Measurements from ENCODE around the gene MAGEA4. TPM values are rescaled to one million over a fixed set of nuclear protein-coding genes. Genes with fewer than 3 reads are reported as not detected.

The MAGEA4 gene
- total and polyA plus RNA-seq, 2 of the 4 experiments (the other 2 are of a cell fraction) = not detected

- ATAC-seq (ENCODE audit: low read depth) (no peak), DNase-seq (no peak)
- no peak overlapping the region for H2BK5ac ChIP-seq (ENCODE audit: low read depth, low read length, poor library complexity, severe bottlenecking)
- no peak for TF ChIP-seq CEBPB (IDR thresholded peaks at IDR 0.05; ENCODE audit: low read depth, low read length)
- no peak for TF ChIP-seq RAD21 (IDR thresholded peaks at IDR 0.05; ENCODE audit: low read length)
- no peak for TF ChIP-seq RCOR1 (IDR thresholded peaks at IDR 0.05; ENCODE audit: insufficient replicate concordance, low read length)
- TF ChIP-seq RFX5 (IDR thresholded peaks at IDR 0.05; ENCODE audit: low read depth, low read length) = no peak
- no peak for TF ChIP-seq FOS (IDR thresholded peaks at IDR 0.05; ENCODE audit: low read depth, low read length)
- no peak for TF ChIP-seq CTCF (conservative IDR thresholded peaks at IDR 0.05; ENCODE audit: low read depth, low read length)
- TF ChIP-seq MXI1 (IDR thresholded peaks at IDR 0.05; ENCODE audit: borderline replicate concordance, low read depth, low read length) = no peak
- no peak overlapping the region for H3K27ac ChIP-seq (ENCODE audit: insufficient read depth, low read length)
- H4K5ac ChIP-seq (ENCODE audit: low read depth, low read length) = no peak overlapping the region
- H3K23ac ChIP-seq (ENCODE audit: low read depth, low read length) = no peak overlapping the region
- H3K27me3 ChIP-seq (ENCODE audit: control insufficient read depth, insufficient read depth, low read length) = no peaks in the 10 kb centered on the region
- intact Hi-C loops (cut with micrococcal nuclease) = no loop called here
- 76% methylated on average over 3 of the region's 4 CpGs; no CpG with 5 or more reads in 1 of the 2 experiments for WGBS, 2 experiments (ENCODE audit: extremely low coverage in 2 of 2, insufficient read length in 1 of 2)
- H3K36me3 ChIP-seq (ENCODE audit: control insufficient read depth, insufficient read depth, low read length) = no peaks in the 10 kb centered on the region
- no peak overlapping the region for H2BK20ac ChIP-seq (ENCODE audit: low read depth, low read length)
- BruUV-seq (replicated peaks) = no TSS peak
- no peak overlapping the region for H2BK15ac ChIP-seq (ENCODE audit: low read depth, low read length)
- in situ Hi-C loops (cut with MboI; ENCODE audit: low sequenced_read_pairs) = no loop called here
- H2BK120ac ChIP-seq (ENCODE audit: low read depth, low read length) = no peak overlapping the region
- H3K79me1 ChIP-seq (ENCODE audit: low read depth in 1 of 2, low read length in 2 of 2) = no peaks in the 10 kb centered on the region
- ChIA-PET CTCF (no interaction called here), POLR2A (ENCODE audit: unreplicated experiment) (no interaction called here)
- no peak overlapping the region for H4K91ac ChIP-seq (ENCODE audit: insufficient read depth, low read depth, low read length)
- no peak overlapping the region for H3K18ac ChIP-seq (ENCODE audit: low read depth, low read length)
- no peak overlapping the region for H3K4me3 ChIP-seq (ENCODE audit: insufficient read depth, low read depth, low read length)
- H2AK5ac ChIP-seq (ENCODE audit: low read depth, low read length) = no peak overlapping the region
- dilution Hi-C loops (cut with HindIII; ENCODE audit: low sequenced_read_pairs, unreplicated experiment) = no loop called here
- H3K4me1 ChIP-seq (ENCODE audit: control insufficient read depth, insufficient read depth, low read length) = no peaks in the 10 kb centered on the region
- no peak overlapping the region for H3K56ac ChIP-seq (ENCODE audit: extremely low read depth, insufficient read depth, low read length)
- peaks cover 13% of the 10 kb centered on the region for H3K9me3 ChIP-seq (ENCODE audit: control insufficient read depth, insufficient read depth, low read length)
- no peak overlapping the region for H3K4me2 ChIP-seq (ENCODE audit: low read depth, low read length)
- H3K9me1 ChIP-seq (ENCODE audit: insufficient read depth, low read length) = no peaks in the 10 kb centered on the region
- no peak overlapping the region for H2AK9ac ChIP-seq (replicated peaks; ENCODE audit: low read depth, low read length, poor library complexity)
- no peaks in the 10 kb centered on the region for H4K20me1 ChIP-seq (ENCODE audit: insufficient read depth, low read length)
- no peak overlapping the region for H4K8ac ChIP-seq (ENCODE audit: low read depth in 2 of 2, low read length in 2 of 2)
- H3K4ac ChIP-seq (ENCODE audit: low read depth, low read length) = no peak overlapping the region
- H3K9ac ChIP-seq (ENCODE audit: low read depth, low read length) = no peak overlapping the region
- H2AFZ ChIP-seq (replicated peaks; ENCODE audit: low read length, poor library complexity) = no peak overlapping the region
- H3K14ac ChIP-seq (replicated peaks; ENCODE audit: low read depth, low read length) = no peak overlapping the region
Measured at GRCh38 chrX:151958101-151958500, 45.4 kb downstream of the MAGEA4 start.

All from IMR-90 (cell line).